HG02938 (cell line): ENCODE measurements around the gene BEGAIN.
"Not testable (repeated sequence)": the region's sequence is repeated elsewhere in the genome, so short reads cannot be mapped to it uniquely, and the experiment has no call there.

Experiments
- ATAC-seq: cut with Tn5 transposase; IDR thresholded peaks from one replicate; pipeline ENCODE4 v1.9.1; 2021; ENCODE audit warnings: mild to moderate bottlenecking, moderate library complexity; ENCODE audit not compliant: unreplicated experiment

BEGAIN gene

GRCh38 chr14:100525615-100526014, 61.6 kb downstream of the BEGAIN start:
- no peak for ATAC-seq

GRCh38 chr14:100524933-100525243, 62.3 kb downstream of the BEGAIN start:
- no peak for ATAC-seq

GRCh38 chr14:100524233-100524932, 62.8 kb downstream of the BEGAIN start:
- no peak for ATAC-seq

- ATAC-seq = no peak
These were observed 63.4 kb downstream of the BEGAIN start for GRCh38 chr14:100523843-100524169.

- ATAC-seq = no peak
These were observed 63.9 kb downstream of the BEGAIN start for GRCh38 chr14:100523131-100523842.

GRCh38 chr14:100522616-100523099, 64.6 kb downstream of the BEGAIN start:
- ATAC-seq = no peak

GRCh38 chr14:100506053-100506452, 81.2 kb downstream of the BEGAIN start:
- ATAC-seq = not testable (repeated sequence)

- no peak for ATAC-seq
These were observed 82.7 kb downstream of the BEGAIN start for GRCh38 chr14:100504372-100505078.

- ATAC-seq = no peak
These were observed 84.0 kb downstream of the BEGAIN start for GRCh38 chr14:100503251-100503650.

- no peak for ATAC-seq
These were observed 84.5 kb downstream of the BEGAIN start for GRCh38 chr14:100502622-100503220.

GRCh38 chr14:100500128-100500527, 87.1 kb downstream of the BEGAIN start:
- ATAC-seq = no peak

- no peak for ATAC-seq
These were observed 89.1 kb downstream of the BEGAIN start for GRCh38 chr14:100498068-100498467.

- no peak for ATAC-seq
These were observed 91.3 kb downstream of the BEGAIN start for GRCh38 chr14:100495917-100496316.

GRCh38 chr14:100494645-100495044, 92.6 kb downstream of the BEGAIN start:
- no peak for ATAC-seq

GRCh38 chr14:100490252-100490651, 97.0 kb downstream of the BEGAIN start:
- no peak for ATAC-seq

GRCh38 chr14:100488057-100488456, 99.2 kb downstream of the BEGAIN start:
- ATAC-seq = no peak

GRCh38 chr14:100487304-100487703, 99.9 kb downstream of the BEGAIN start:
- ATAC-seq = no peak
